Activated B cell treated with CpG ODN at 0.5 μM for 24 hours (primary cell): Measurements from ENCODE around the gene GGT5. TPM values are rescaled to one million over a fixed set of nuclear protein-coding genes. Genes with fewer than 3 reads are reported as not detected.
"Not testable (repeated sequence)": the region's sequence is repeated elsewhere in the genome, so short reads cannot be mapped to it uniquely, and the experiment has no call there.

ENCODE experiments used
- ATAC-seq: fragments of 200-7000 bp; cut with Tn5 transposase; one replicate; pipeline ENCODE4 v1.10.0; 2021; ENCODE audit warnings: low read depth, mild to moderate bottlenecking, moderate library complexity
- CTCF ChIA-PET: fragments of 350-600 bp; sonication (Branson Sonifier 250); formaldehyde crosslinking; loops from one replicate; lab custom pipeline; 2021; ENCODE audit warnings: antibody characterized with exemption; lab: Charles Lee
- POLR2A ChIA-PET: fragments of 350-600 bp; sonication (Branson Sonifier 250); formaldehyde crosslinking; loops from one replicate; lab custom pipeline; 2021; ENCODE audit warnings: antibody characterized with exemption; lab: Charles Lee
- DNase-seq: peaks from one replicate; pipeline ENCODE4 v3.0.0; 2022
- H3K27ac Mint-ChIP-seq: one replicate; pipeline ENCODE4 v1.8.0; 2020; ENCODE audit warnings: mixed read lengths
- H3K27me3 Mint-ChIP-seq: one replicate; pipeline ENCODE4 v1.8.0; 2021; ENCODE audit warnings: mixed read lengths
- H3K36me3 Mint-ChIP-seq: one replicate; pipeline ENCODE4 v1.8.0; 2021; ENCODE audit warnings: low read depth, mixed read lengths
- H3K4me1 Mint-ChIP-seq: one replicate; pipeline ENCODE4 v1.8.0; 2021; ENCODE audit warnings: mixed read lengths
- H3K4me3 Mint-ChIP-seq: one replicate; pipeline ENCODE4 v1.8.0; 2020; ENCODE audit warnings: mild to moderate bottlenecking, mixed read lengths
- H3K9me3 Mint-ChIP-seq: one replicate; pipeline ENCODE4 v1.8.0; 2020; ENCODE audit warnings: mixed read lengths
- intact Hi-C: fragments of 100-400 bp; cut with micrococcal nuclease; formaldehyde crosslinking; loops from one replicate; pipeline ENCODE4 v1.15.1; 2024
- total RNA-seq: library from RNA; stranded (reverse); gene quantifications from 2 replicates; pipeline ENCODE4 v1.2.3, GENCODE V29; 2022
- TF ChIP-seq, protein P1 (sequence below): fragments of 200-600 bp; IDR thresholded peaks from one replicate; pipeline ENCODE4 v1.8.0; 2022; ENCODE audit warnings: antibody characterized with exemption, mild to moderate bottlenecking

GGT5 gene
- total RNA-seq, 1 donor from 2014 or later, result not detected

DNA sequence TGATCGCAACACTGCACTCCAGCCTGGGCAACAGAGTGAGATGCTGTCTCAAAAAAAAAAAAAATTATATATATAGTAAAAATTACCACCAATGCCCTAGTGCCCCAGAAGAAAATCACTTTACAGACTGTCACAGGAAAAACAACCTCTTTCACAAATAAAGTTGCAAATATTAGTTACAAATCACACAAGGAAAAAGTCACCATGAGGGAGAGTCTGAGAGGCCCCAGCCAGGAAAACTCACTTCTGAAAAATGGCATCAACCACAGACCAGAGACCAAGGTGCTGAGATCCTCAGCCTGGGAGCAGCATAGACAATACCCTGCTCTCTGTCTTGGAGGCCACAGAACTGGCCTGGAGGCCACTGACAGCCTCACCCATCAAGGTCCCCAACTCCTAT, 20.4 kb downstream of the GGT5 start:
- Mint-ChIP-seq H3K27me3 (no peaks in the 10 kb centered on the region), H3K27ac (no peak overlapping the region), H3K4me1 (no peaks in the 10 kb centered on the region), H3K9me3 (peaks cover 5% of the 10 kb centered on the region), H3K36me3 (no peaks in the 10 kb centered on the region), H3K4me3 (no peak overlapping the region)
- CTCF ChIA-PET, result no interaction called here
- POLR2A ChIA-PET, result no interaction called here
- DNase-seq (no peak), ATAC-seq (no peak)
- TF ChIP-seq, protein P1, sequence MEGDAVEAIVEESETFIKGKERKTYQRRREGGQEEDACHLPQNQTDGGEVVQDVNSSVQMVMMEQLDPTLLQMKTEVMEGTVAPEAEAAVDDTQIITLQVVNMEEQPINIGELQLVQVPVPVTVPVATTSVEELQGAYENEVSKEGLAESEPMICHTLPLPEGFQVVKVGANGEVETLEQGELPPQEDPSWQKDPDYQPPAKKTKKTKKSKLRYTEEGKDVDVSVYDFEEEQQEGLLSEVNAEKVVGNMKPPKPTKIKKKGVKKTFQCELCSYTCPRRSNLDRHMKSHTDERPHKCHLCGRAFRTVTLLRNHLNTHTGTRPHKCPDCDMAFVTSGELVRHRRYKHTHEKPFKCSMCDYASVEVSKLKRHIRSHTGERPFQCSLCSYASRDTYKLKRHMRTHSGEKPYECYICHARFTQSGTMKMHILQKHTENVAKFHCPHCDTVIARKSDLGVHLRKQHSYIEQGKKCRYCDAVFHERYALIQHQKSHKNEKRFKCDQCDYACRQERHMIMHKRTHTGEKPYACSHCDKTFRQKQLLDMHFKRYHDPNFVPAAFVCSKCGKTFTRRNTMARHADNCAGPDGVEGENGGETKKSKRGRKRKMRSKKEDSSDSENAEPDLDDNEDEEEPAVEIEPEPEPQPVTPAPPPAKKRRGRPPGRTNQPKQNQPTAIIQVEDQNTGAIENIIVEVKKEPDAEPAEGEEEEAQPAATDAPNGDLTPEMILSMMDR, result no peak
- intact Hi-C loops, result no loop called here

- ATAC-seq, result no peak
- H3K36me3 Mint-ChIP-seq, result no peaks in the 10 kb centered on the region
- CTCF ChIA-PET, result no interaction called here
Measured at GRCh38 chr22:24219750-24220149, 25.1 kb downstream of the GGT5 start.

DNA sequence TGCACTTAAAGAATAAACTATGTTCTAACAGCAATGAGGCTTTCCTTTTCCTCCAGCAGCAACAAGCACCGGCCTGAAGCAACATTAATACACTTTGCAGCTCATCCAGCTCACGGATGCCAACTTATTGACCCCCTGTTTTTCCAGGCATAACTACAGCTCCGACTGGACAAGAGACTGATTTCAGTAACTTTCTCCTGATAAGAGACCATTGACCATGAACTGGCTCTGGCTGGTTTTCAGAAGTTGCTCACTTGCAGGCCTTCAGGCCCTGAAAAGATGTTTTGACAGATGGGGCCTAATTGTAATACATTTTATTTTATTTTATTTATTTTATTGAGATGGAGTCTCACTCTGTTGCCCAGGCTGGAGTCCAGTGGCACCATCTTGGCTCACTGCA, 27.5 kb downstream of the GGT5 start:
- no peak overlapping the region for H3K4me3 Mint-ChIP-seq
- CTCF ChIA-PET, result no interaction called here
- no peak overlapping the region for H3K27ac Mint-ChIP-seq
- ATAC-seq, result no peak
- intact Hi-C loops, result no loop called here
- H3K4me1 Mint-ChIP-seq, result peaks cover 11% of the 10 kb centered on the region
- no peaks in the 10 kb centered on the region for H3K36me3 Mint-ChIP-seq
- H3K27me3 Mint-ChIP-seq, result no peaks in the 10 kb centered on the region
- POLR2A ChIA-PET, result no interaction called here
- no peak for DNase-seq
- H3K9me3 Mint-ChIP-seq, result no peaks in the 10 kb centered on the region
- TF ChIP-seq, protein P1, result no peak

More at GRCh38 chr22:24219750-24220149, 25.1 kb downstream of the GGT5 start:
- Mint-ChIP-seq H3K4me3 (no peak overlapping the region), H3K27ac (no peak overlapping the region), H3K27me3 (no peaks in the 10 kb centered on the region), H3K4me1 (peaks cover 4% of the 10 kb centered on the region), H3K9me3 (peaks cover 5% of the 10 kb centered on the region)
- TF ChIP-seq, protein P1, result no peak
- DNase-seq, result no peak
- POLR2A ChIA-PET, result no interaction called here
- intact Hi-C loops, result no loop called here

- Mint-ChIP-seq H3K4me1 (peaks cover 15% of the 10 kb centered on the region), H3K27ac (no peak overlapping the region), H3K27me3 (no peaks in the 10 kb centered on the region), H3K9me3 (no peaks in the 10 kb centered on the region), H3K36me3 (no peaks in the 10 kb centered on the region), H3K4me3 (no peak overlapping the region)
- DNase-seq (no peak), ATAC-seq (no peak)
- intact Hi-C loops, result no loop called here
- ChIA-PET POLR2A (no interaction called here), CTCF (no interaction called here)
- TF ChIP-seq, protein P1, result no peak
Measured at GRCh38 chr22:24216541-24217209, 28.2 kb downstream of the GGT5 start.

GRCh38 chr22:24214467-24215285, 30.2 kb downstream of the GGT5 start:
- DNase-seq, result no peak
- Mint-ChIP-seq H3K4me3 (no peak overlapping the region), H3K36me3 (no peaks in the 10 kb centered on the region), H3K4me1 (peaks cover 15% of the 10 kb centered on the region), H3K27ac (no peak overlapping the region), H3K9me3 (no peaks in the 10 kb centered on the region), H3K27me3 (no peaks in the 10 kb centered on the region)
- ChIA-PET POLR2A (no interaction called here), CTCF (interaction anchor here (1.5 kb wide), 1 partner anchor 16 kb away, joined by 3 read pairs; no protein-coding TSS in a partner anchor)
- no peak for ATAC-seq
- TF ChIP-seq, protein P1, result no peak
- intact Hi-C loops, result no loop called here

DNA sequence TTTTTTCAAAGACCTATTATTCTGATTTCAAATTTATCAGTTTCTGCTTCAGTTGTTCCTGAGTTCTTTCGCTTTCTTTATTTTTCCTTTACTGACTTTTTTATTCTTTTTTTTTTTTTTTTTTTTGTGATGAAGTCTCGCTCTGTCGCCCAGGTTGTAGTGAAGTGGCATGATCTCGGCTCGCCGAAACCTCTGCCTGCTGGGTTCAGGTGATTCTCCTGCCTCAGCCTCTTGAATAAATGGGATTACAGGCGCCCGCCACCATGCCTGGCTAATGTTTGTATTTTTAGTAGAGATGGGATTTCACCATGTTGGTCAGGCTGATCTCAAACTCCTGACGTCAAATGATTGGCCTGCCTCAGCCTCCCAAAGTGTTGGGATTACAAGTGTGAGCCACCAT, 31.8 kb downstream of the GGT5 start:
- POLR2A ChIA-PET, H3K4me3 Mint-ChIP-seq, DNase-seq, intact Hi-C loops, H3K9me3 Mint-ChIP-seq, H3K27me3 Mint-ChIP-seq, H3K36me3 Mint-ChIP-seq, H3K27ac Mint-ChIP-seq, ATAC-seq, CTCF ChIA-PET: not testable (repeated sequence)
- peaks cover 15% of the 10 kb centered on the region for H3K4me1 Mint-ChIP-seq

GRCh38 chr22:24211716-24212115, 33.2 kb downstream of the GGT5 start:
- H3K4me3 Mint-ChIP-seq, H3K27ac Mint-ChIP-seq, intact Hi-C loops, H3K27me3 Mint-ChIP-seq, H3K36me3 Mint-ChIP-seq, POLR2A ChIA-PET, DNase-seq, CTCF ChIA-PET, ATAC-seq, H3K9me3 Mint-ChIP-seq: not testable (repeated sequence)
- peaks cover 29% of the 10 kb centered on the region for H3K4me1 Mint-ChIP-seq
